ENCODE data around the gene NLRP6. TPM values are rescaled to one million over a fixed set of nuclear protein-coding genes. Genes with fewer than 3 reads are reported as not detected.

Gene NLRP6
- total and polyA plus RNA-seq, 2 donors (not counting 1 experiment from before 2014, with no cell fraction given): 1.4 to 2.7 TPM

DNA sequence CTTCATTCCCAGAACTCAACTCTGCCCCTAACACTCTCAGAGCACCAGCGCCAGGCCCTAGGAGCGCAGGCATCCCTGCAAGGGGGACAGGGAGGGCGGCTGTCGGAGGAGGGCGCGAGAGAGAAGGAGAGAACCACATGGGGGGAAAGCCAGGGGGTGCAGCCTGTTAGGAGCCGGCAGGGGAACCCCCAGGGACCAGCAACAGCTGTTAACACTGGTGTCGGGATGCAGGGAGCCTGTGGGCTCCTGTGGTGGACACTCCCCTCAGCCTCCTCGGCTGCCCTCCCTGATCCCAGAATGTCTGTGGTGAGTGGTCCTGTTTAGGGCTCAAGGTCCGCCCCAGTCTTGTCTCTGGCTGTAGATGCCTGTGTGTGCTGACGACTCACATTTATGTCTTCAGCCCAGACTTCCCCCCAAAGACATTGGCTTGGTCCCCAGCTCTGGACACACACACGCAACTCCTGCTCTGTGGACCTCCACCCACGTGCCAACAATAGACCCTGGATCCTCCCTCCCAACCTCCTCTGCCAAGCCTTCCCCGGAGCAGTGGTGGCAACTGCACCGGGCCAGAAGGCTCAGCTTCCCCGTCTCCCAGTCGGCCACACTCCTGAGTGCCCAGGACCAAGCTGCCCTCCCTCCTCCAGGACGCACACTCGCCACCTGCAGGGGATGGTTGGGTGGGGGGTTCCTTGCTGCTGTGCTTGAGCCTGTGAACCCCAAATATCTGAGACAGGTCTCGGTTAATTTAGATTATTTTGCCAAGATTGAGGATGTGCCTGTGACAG, 21.9 kb downstream of the NLRP6 start:
- CTCF ChIA-PET: interaction anchor here (1.2 to 5.1 kb wide), 3 partner anchors 10 to 49 kb away, joined by 3 to 32 read pairs (median 6); no protein-coding TSS in a partner anchor

More for the DNA sequence above, 21.9 kb downstream of the NLRP6 start:
- no peak overlapping the region for H3K9ac ChIP-seq (ENCODE audit: low read length)
- no peaks in the 10 kb centered on the region for H3K9me3 ChIP-seq (ENCODE audit: control extremely low read depth in 1 of 3, control insufficient read depth in 2 of 3, insufficient read depth in 1 of 3, low read length in 2 of 3)
- POLR2A ChIA-PET: interaction anchor here (1.1 kb wide), 1 partner anchor 91 kb away, joined by 3 read pairs; no protein-coding TSS in a partner anchor
- H3K4me3 ChIP-seq (ENCODE audit: control extremely low read depth in 1 of 5, extremely low read depth in 1 of 5, insufficient read depth in 1 of 5, low read depth in 2 of 5, low read length in 4 of 5): no peak overlapping the region
- no peaks in the 10 kb centered on the region for H3K9me3 Mint-ChIP-seq (ENCODE audit: insufficient read depth)
- TF ChIP-seq EZH2 (IDR thresholded peaks at IDR 0.05; ENCODE audit: borderline replicate concordance, insufficient read depth, low read depth, low read length, poor library complexity, severe bottlenecking) (no peak), CTCF (IDR thresholded peaks at IDR 0.05) (no peak)
- peaks cover 28% of the 10 kb centered on the region for H3K4me1 Mint-ChIP-seq
- peaks cover 7% of the 10 kb centered on the region for H3K27me3 Mint-ChIP-seq
- ATAC-seq (ENCODE audit: low read depth) (peak; percentile 28), DNase-seq (no peak)
- H3K27ac ChIP-seq (ENCODE audit: low read length in 2 of 2): no peak overlapping the region
- WGBS (ENCODE audit: insufficient coverage): 29% methylated on average over 13 of the region's 20 CpGs
- no peak overlapping the region for H3K4me3 Mint-ChIP-seq
- H4K20me1 ChIP-seq (ENCODE audit: control insufficient read depth, insufficient read depth, low read length, poor library complexity, severe bottlenecking): no peaks in the 10 kb centered on the region
- no peaks in the 10 kb centered on the region for H3K79me2 ChIP-seq (ENCODE audit: control insufficient read depth, insufficient read depth, low read length)
- peaks cover 0 to 15% (median 1%) of the 10 kb centered on the region in 4 experiments for H3K27me3 ChIP-seq (replicated peaks in 1 of 4; ENCODE audit: control extremely low read depth in 1 of 4, control insufficient read depth in 3 of 4, insufficient read depth in 4 of 4, low read length in 3 of 4)
- no peak overlapping the region for H3K4me2 ChIP-seq (replicated peaks; ENCODE audit: low read depth, low read length, poor library complexity, severe bottlenecking)
- H3K4me1 ChIP-seq (ENCODE audit: control insufficient read depth in 2 of 2, insufficient read depth in 2 of 2, low read length in 2 of 2): peaks cover 15 to 27% of the 10 kb centered on the region in 2 donors
- no peaks in the 10 kb centered on the region for H3K36me3 ChIP-seq (replicated peaks in 1 of 2; ENCODE audit: control extremely low read depth in 1 of 2, control insufficient read depth in 1 of 2, extremely low read depth in 1 of 2, insufficient read depth in 2 of 2, low read length in 1 of 2)
- intact Hi-C loops (cut with micrococcal nuclease): no loop called here
- no peak overlapping the region for H2AFZ ChIP-seq (ENCODE audit: insufficient read depth, low read depth, low read length, poor library complexity, severe bottlenecking)
- H3K27ac Mint-ChIP-seq: peak overlapping the region; percentile 26

Measured in B cell (primary cell).